Mesenchymal stem cell (in vitro differentiated cells and primary cell): ENCODE data around the gene MINDY4B.

ENCODE experiments used
- DNase-seq: peaks from one replicate; pipeline ENCODE4 v3.0.0-alpha.2; 2013
- H2AFZ ChIP-seq: one replicate; pipeline ENCODE4 v1.6.1; 2013; ENCODE audit warnings: low read depth, mild to moderate bottlenecking, control low read depth, inconsistent platforms, low read length, moderate library complexity
- H2AK5ac ChIP-seq: 2 replicates; pipeline ENCODE4 v1.6.1; 2013; ENCODE audit warnings: low read length, moderate library complexity, mild to moderate bottlenecking, inconsistent platforms; ENCODE audit not compliant: severe bottlenecking
- H2BK120ac ChIP-seq: one replicate; pipeline ENCODE4 v1.6.1; 2013; ENCODE audit warnings: low read depth, mild to moderate bottlenecking, inconsistent platforms, low read length, moderate library complexity
- H2BK12ac ChIP-seq, 2 experiments: one replicate each; pipeline ENCODE4 v1.6.1; 2013; ENCODE audit warnings: inconsistent platforms in 2 of 2, low read length in 2 of 2, mild to moderate bottlenecking in 2 of 2, moderate library complexity in 2 of 2, control low read depth in 1 of 2
- H2BK15ac ChIP-seq: one replicate; pipeline ENCODE4 v1.6.1; 2013; ENCODE audit warnings: mild to moderate bottlenecking, low read depth, inconsistent platforms; ENCODE audit not compliant: poor library complexity, severe bottlenecking
- H2BK5ac ChIP-seq: 2 replicates; pipeline ENCODE4 v1.6.1; 2013; ENCODE audit warnings: low read depth, mild to moderate bottlenecking, low read length, control low read depth, inconsistent platforms; ENCODE audit not compliant: poor library complexity, severe bottlenecking
- H3K14ac ChIP-seq, 2 experiments: one replicate each; pipeline ENCODE4 v1.6.1; 2013; ENCODE audit warnings: inconsistent platforms in 2 of 2, low read length in 2 of 2, control low read depth in 1 of 2, mild to moderate bottlenecking in 1 of 2, moderate library complexity in 1 of 2
- H3K18ac ChIP-seq, 2 experiments: one replicate each; pipeline ENCODE4 v1.6.1; 2013; ENCODE audit warnings: inconsistent platforms in 2 of 2, low read length in 2 of 2, control low read depth in 1 of 2, low read depth in 1 of 2, mild to moderate bottlenecking in 1 of 2
- H3K23ac ChIP-seq, 2 experiments: one replicate each; pipeline ENCODE4 v1.6.1; 2013; ENCODE audit warnings: inconsistent platforms in 2 of 2, low read length in 2 of 2, mild to moderate bottlenecking in 2 of 2, moderate library complexity in 2 of 2, control low read depth in 1 of 2
- H3K27ac ChIP-seq: 2 replicates; pipeline ENCODE4 v1.5.1; 2013; ENCODE audit warnings: mild to moderate bottlenecking, moderate library complexity, low read length, control low read depth, inconsistent platforms; ENCODE audit not compliant: poor library complexity, severe bottlenecking
- H3K27me3 ChIP-seq, 2 experiments: 2 replicates each; pipeline versions ENCODE4 v1.6.1 to v1.7.0; 2013; ENCODE audit warnings: low read length in 2 of 2, mild to moderate bottlenecking in 2 of 2, moderate library complexity in 2 of 2, control low read depth in 1 of 2, inconsistent platforms in 1 of 2; ENCODE audit not compliant: control insufficient read depth in 1 of 2, insufficient read depth in 1 of 2
- H3K36me3 ChIP-seq, 2 experiments: 2 replicates each; pipeline versions ENCODE4 v1.6.1 to v1.7.0; 2013; ENCODE audit warnings: low read length in 2 of 2, control low read depth in 1 of 2, inconsistent platforms in 1 of 2, low read depth in 1 of 2, mild to moderate bottlenecking in 1 of 2; ENCODE audit not compliant: insufficient read depth in 2 of 2, control insufficient read depth in 1 of 2
- H3K4ac ChIP-seq, 2 experiments: one replicate each; pipeline ENCODE4 v1.6.1; 2013; ENCODE audit warnings: inconsistent platforms in 2 of 2, low read length in 2 of 2, mild to moderate bottlenecking in 2 of 2, moderate library complexity in 2 of 2, control low read depth in 1 of 2, low read depth in 1 of 2
- H3K4me1 ChIP-seq: 2 replicates; pipeline ENCODE4 v1.6.1; 2013; ENCODE audit warnings: low read depth, low read length, control low read depth; ENCODE audit not compliant: control insufficient read depth, insufficient read depth
- H3K4me2 ChIP-seq: 2 replicates; pipeline ENCODE4 v1.6.1; 2013; ENCODE audit warnings: low read length, mild to moderate bottlenecking, inconsistent platforms; ENCODE audit not compliant: poor library complexity, severe bottlenecking
- H3K4me3 ChIP-seq, 2 experiments: 2 replicates each; pipeline versions ENCODE4 v1.5.1 to v1.7.0; 2013; ENCODE audit warnings: low read length in 2 of 2, mild to moderate bottlenecking in 2 of 2, control low read depth in 1 of 2, low read depth in 1 of 2; ENCODE audit not compliant: insufficient read depth in 1 of 2
- H3K79me1 ChIP-seq: replicated peaks from 2 replicates; pipeline ENCODE4 v1.6.1; 2013; ENCODE audit warnings: mild to moderate bottlenecking, control low read depth, low read length, inconsistent platforms; ENCODE audit not compliant: poor library complexity, severe bottlenecking
- H3K9ac ChIP-seq: 2 replicates; pipeline ENCODE4 v1.7.0; 2013; ENCODE audit warnings: mild to moderate bottlenecking, low read length, moderate library complexity
- H3K9me3 ChIP-seq: 2 replicates; pipeline ENCODE4 v1.7.0; 2013; ENCODE audit warnings: mild to moderate bottlenecking, low read length; ENCODE audit not compliant: control insufficient read depth
- H4K8ac ChIP-seq: one replicate; pipeline ENCODE4 v1.6.1; 2013; ENCODE audit warnings: inconsistent platforms, mild to moderate bottlenecking, low read length, moderate library complexity
- H4K91ac ChIP-seq: one replicate; pipeline ENCODE4 v1.6.1; 2013; ENCODE audit warnings: mild to moderate bottlenecking, low read length, inconsistent platforms
- WGBS: methylation state at CpG from one replicate; pipeline ENCODE4 v1.1.7; 2013; ENCODE audit warnings: mixed read lengths; 5-methylcytosine and 5-hydroxymethylcytosine counted together

Gene MINDY4B

GRCh38 chr3:150828997-150829396 lies 76.2 kb downstream of the MINDY4B start:
- Histone ChIP-seq H2BK12ac (no peak overlapping the region), H2BK120ac (no peak overlapping the region), H3K4ac (no peak overlapping the region), H2BK15ac (no peak overlapping the region), H3K4me3 (no peak overlapping the region), H3K79me1 (no peaks in the 10 kb centered on the region), H3K27ac (no peak overlapping the region), H3K9ac (no peak overlapping the region), H4K8ac (no peak overlapping the region), H3K27me3 (peaks cover 21 to 40% of the 10 kb centered on the region in 2 experiments), H3K36me3 (no peaks in the 10 kb centered on the region), H4K91ac (no peak overlapping the region), H2AK5ac (no peak overlapping the region), H3K18ac (no peak overlapping the region), H3K4me2 (no peak overlapping the region), H2BK5ac (no peak overlapping the region), H3K4me1 (no peaks in the 10 kb centered on the region), H3K14ac (no peak overlapping the region), H2AFZ (no peak overlapping the region), H3K9me3 (no peaks in the 10 kb centered on the region), H3K23ac (no peak overlapping the region)
- WGBS: 92% methylated on average over 2 of the region's 2 CpGs
- DNase-seq: no peak

GRCh38 chr3:150828261-150828660 lies 77.0 kb downstream of the MINDY4B start:
- Histone ChIP-seq H3K14ac (no peak overlapping the region), H3K9me3 (no peaks in the 10 kb centered on the region), H3K4me3 (no peak overlapping the region), H3K27ac (no peak overlapping the region), H2BK120ac (no peak overlapping the region), H3K4ac (no peak overlapping the region), H2AK5ac (no peak overlapping the region), H4K8ac (no peak overlapping the region), H3K4me1 (no peaks in the 10 kb centered on the region), H2BK5ac (no peak overlapping the region), H3K36me3 (no peaks in the 10 kb centered on the region), H2BK15ac (no peak overlapping the region), H3K23ac (no peak overlapping the region), H3K4me2 (no peak overlapping the region), H3K79me1 (no peaks in the 10 kb centered on the region), H3K27me3 (peaks cover 23 to 43% of the 10 kb centered on the region in 2 experiments), H3K9ac (no peak overlapping the region), H2BK12ac (no peak overlapping the region), H2AFZ (no peak overlapping the region), H3K18ac (no peak overlapping the region), H4K91ac (no peak overlapping the region)
- 100% methylated on average over 1 of the region's 1 CpG for WGBS
- no peak for DNase-seq

- Histone ChIP-seq H2AFZ (no peak overlapping the region), H4K91ac (no peak overlapping the region), H2BK5ac (no peak overlapping the region), H4K8ac (no peak overlapping the region), H3K4me1 (no peaks in the 10 kb centered on the region), H3K14ac (no peak overlapping the region), H3K36me3 (no peaks in the 10 kb centered on the region), H3K4me3 (no peak overlapping the region), H3K9me3 (no peaks in the 10 kb centered on the region), H2BK120ac (no peak overlapping the region), H3K4ac (no peak overlapping the region), H3K27ac (no peak overlapping the region), H2BK15ac (no peak overlapping the region), H3K27me3 (peaks cover 27 to 43% of the 10 kb centered on the region in 2 experiments), H3K18ac (no peak overlapping the region), H3K79me1 (no peaks in the 10 kb centered on the region), H3K4me2 (no peak overlapping the region), H3K23ac (no peak overlapping the region), H2BK12ac (no peak overlapping the region), H2AK5ac (no peak overlapping the region), H3K9ac (no peak overlapping the region)
- no peak for DNase-seq
- WGBS: 88% methylated on average over 8 of the region's 12 CpGs
These were observed 78.6 kb downstream of the MINDY4B start for GRCh38 chr3:150826466-150827282.

GRCh38 chr3:150825916-150826377 lies 79.3 kb downstream of the MINDY4B start:
- Histone ChIP-seq H3K36me3 (no peaks in the 10 kb centered on the region), H3K4ac (no peak overlapping the region), H3K4me3 (no peak overlapping the region), H3K14ac (no peak overlapping the region), H3K4me2 (no peak overlapping the region), H3K27me3 (peaks cover 27 to 43% of the 10 kb centered on the region in 2 experiments), H3K18ac (no peak overlapping the region), H2BK12ac (no peak overlapping the region), H2AFZ (no peak overlapping the region), H3K27ac (no peak overlapping the region), H3K9me3 (no peaks in the 10 kb centered on the region), H3K23ac (no peak overlapping the region), H2BK15ac (no peak overlapping the region), H2BK5ac (no peak overlapping the region), H3K9ac (no peak overlapping the region), H4K91ac (no peak overlapping the region), H2BK120ac (no peak overlapping the region), H2AK5ac (no peak overlapping the region), H3K79me1 (no peaks in the 10 kb centered on the region), H4K8ac (no peak overlapping the region), H3K4me1 (no peaks in the 10 kb centered on the region)
- WGBS: 77% methylated on average over 7 of the region's 7 CpGs
- DNase-seq: no peak
